SJCRH30 (cell line): ENCODE results near the gene TSPAN17. TPM values are rescaled to one million over a fixed set of nuclear protein-coding genes. Genes with fewer than 3 reads are reported as not detected.
"Not testable (repeated sequence)": the region's sequence is repeated elsewhere in the genome, so short reads cannot be mapped to it uniquely, and the experiment has no call there.

Experiments
- DNase-seq, 2 experiments: peaks; one replicate each; pipeline ENCODE4 v3.0.0-alpha.2; 2015 to 2020
- H3K27ac ChIP-seq: fragments of 250-450 bp; sonication (Bioruptor Pico); 2 replicates; pipeline ENCODE4 v1.5.1; 2020; ENCODE audit warnings: mild to moderate bottlenecking, moderate library complexity
- H3K27me3 ChIP-seq: fragments of 250-450 bp; sonication (Bioruptor Pico); 2 replicates; pipeline ENCODE4 v1.5.1; 2020; ENCODE audit warnings: mild to moderate bottlenecking, moderate library complexity
- H3K36me3 ChIP-seq: fragments of 250-450 bp; sonication (Bioruptor Pico); 2 replicates; pipeline ENCODE4 v1.5.1; 2020; ENCODE audit warnings: mild to moderate bottlenecking, moderate library complexity
- H3K4me1 ChIP-seq: fragments of 250-450 bp; sonication (Bioruptor Pico); 2 replicates; pipeline ENCODE4 v1.5.1; 2020; ENCODE audit warnings: mild to moderate bottlenecking, moderate library complexity
- H3K4me3 ChIP-seq: fragments of 250-450 bp; sonication (Bioruptor Pico); 2 replicates; pipeline ENCODE4 v1.5.1; 2020; ENCODE audit warnings: mild to moderate bottlenecking, moderate library complexity
- H3K9me3 ChIP-seq: fragments of 250-450 bp; sonication (Bioruptor Pico); replicated peaks from 2 replicates; pipeline ENCODE4 v1.5.1; 2020; ENCODE audit warnings: mild to moderate bottlenecking, moderate library complexity
- total RNA-seq: library from RNA; depleted of rRNA; stranded (reverse); fragments of >200 nt; shearing (Covaris generic); gene quantifications from 2 replicates; pipeline ENCODE4 v1.2.3, GENCODE V29; 2014; rRNA removed

The TSPAN17 gene, protein sequence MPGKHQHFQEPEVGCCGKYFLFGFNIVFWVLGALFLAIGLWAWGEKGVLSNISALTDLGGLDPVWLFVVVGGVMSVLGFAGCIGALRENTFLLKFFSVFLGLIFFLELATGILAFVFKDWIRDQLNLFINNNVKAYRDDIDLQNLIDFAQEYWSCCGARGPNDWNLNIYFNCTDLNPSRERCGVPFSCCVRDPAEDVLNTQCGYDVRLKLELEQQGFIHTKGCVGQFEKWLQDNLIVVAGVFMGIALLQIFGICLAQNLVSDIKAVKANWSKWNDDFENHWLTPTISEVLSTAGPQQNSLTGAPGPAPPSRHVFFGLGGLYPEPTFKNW
- 25.3 and 26.5 TPM in 2 replicates for total RNA-seq

DNA sequence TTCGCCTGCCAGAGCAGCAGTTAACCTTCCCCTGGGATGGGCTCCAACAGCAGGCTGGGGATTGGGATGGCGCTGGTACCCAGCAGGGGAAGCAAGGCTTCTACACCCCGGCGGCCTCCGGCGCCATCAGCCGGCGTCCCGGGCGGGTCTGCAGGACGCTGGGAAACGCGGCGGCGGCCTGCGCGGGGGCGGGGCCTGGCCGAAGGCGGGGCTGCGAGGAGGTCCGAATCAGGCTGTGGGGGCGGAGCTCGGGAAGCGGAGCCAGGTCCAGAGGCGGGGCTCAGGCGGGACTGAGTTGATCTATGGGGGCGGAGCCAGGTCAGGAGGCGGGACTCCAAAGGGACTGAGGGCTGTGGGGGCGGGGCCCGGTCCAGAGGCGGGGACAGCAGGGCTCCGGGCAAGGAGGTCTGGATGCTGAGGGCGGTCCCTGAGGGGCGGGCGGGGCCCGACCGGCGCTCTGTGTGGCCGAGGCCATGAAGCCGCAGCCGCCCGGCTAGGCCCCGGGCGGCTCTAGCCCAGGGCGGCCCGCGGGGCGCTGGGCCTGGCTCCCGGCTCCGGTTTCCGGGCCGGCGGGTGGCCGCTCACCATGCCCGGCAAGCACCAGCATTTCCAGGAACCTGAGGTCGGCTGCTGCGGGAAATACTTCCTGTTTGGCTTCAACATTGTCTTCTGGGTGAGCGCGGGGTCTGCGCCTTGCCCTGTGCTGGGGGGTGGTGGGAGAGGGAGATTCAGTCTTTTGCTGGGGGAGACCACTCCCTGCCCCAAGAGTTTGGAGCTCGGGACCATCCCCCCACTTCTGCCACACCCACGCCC, at the start of gene TSPAN17:
TSPAN17 (plus strand) TSS at position 455 of the 813 bp plus-strand sequence; CDS start at position 587, 132 bp downstream.
- peaks cover 4% of the 10 kb centered on the region; the same call in 1 of the 2 replicates for H3K27me3 ChIP-seq
- peaks cover 3% of the 10 kb centered on the region; the same call in 1 of the 2 replicates for H3K4me1 ChIP-seq
- peak within 1 kb of the TSS; percentile 38; the same call in 1 of the 2 replicates for H3K27ac ChIP-seq
- no peaks in the 10 kb centered on the region for H3K9me3 ChIP-seq
- H3K4me3 ChIP-seq: peak within 1 kb of the TSS; percentile 69
- DNase-seq: peak; percentile 100
- H3K36me3 ChIP-seq: no peaks in the 10 kb centered on the region

DNA sequence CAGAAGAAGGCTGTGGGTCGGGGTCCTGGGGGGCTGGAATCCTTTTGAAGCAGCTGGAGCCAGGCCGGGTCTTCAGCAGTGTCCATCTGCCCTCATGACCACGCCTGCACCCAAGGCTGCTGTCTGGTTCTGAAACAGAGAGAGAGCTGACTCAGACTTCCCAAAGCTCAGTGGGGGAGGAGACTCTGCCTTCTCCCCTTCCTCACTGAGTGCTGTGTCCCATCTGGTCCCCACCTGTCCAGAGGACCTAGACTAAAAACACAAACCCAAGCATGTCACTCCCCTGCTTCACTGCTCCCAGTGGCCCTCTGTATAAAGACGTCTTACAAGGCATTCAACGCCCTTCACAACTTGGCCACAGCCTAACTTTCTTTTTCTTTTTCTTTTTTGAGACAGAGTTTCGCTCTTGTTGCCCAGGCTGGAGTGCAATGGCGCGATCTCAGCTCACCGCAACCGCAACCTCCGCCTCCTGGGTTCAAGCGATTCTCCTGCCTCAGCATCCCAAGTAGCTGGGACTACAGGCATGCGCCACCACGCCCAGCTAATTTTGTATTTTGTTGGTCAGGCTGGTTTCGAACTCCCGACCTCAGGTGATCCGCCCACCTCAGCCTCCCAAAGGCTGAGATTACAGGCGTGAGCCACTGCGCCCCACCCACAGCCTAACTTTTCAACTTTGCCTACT, 47.4 kb upstream of the TSPAN17 start:
- H3K27me3 ChIP-seq, H3K36me3 ChIP-seq, DNase-seq, H3K4me3 ChIP-seq, H3K4me1 ChIP-seq, H3K9me3 ChIP-seq, H3K27ac ChIP-seq: not testable (repeated sequence)

DNA sequence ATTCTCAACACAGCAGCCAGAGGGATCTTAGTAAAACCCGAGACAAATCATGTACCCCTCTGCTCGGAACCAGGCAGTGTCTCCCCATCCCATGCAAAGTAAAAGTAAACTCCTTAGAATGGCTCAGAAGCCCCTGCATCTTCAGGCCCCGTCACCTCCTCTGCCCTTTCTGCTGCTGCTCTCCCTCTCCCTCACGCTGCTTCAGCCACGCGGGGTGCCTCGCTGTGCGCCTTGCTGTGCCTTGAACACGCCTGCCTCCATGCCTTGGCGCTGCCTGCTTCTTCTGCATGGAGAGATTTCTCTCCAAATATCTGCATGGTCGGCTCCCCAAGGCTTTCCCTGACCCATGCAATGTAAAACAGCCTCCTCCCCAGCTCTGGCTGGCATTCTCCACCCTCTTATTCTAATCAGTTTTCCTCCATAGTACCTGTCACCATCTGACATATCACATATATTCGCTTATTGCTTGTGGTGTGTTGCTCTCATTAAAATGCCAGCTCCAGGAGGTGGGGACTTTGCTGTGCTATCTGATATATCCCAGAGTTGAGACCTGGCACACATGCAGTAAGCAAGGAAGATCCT, 45.3 kb upstream of the TSPAN17 start:
- Histone ChIP-seq H3K27me3 (no peaks in the 10 kb centered on the region), H3K4me3 (no peak overlapping the region), H3K27ac (no peak overlapping the region), H3K36me3 (no peaks in the 10 kb centered on the region), H3K9me3 (no peaks in the 10 kb centered on the region), H3K4me1 (0 out of 2 replicates have a peak, but pooled peaks cover 4% of the 10 kb centered on the region)
- DNase-seq: no peak

DNA sequence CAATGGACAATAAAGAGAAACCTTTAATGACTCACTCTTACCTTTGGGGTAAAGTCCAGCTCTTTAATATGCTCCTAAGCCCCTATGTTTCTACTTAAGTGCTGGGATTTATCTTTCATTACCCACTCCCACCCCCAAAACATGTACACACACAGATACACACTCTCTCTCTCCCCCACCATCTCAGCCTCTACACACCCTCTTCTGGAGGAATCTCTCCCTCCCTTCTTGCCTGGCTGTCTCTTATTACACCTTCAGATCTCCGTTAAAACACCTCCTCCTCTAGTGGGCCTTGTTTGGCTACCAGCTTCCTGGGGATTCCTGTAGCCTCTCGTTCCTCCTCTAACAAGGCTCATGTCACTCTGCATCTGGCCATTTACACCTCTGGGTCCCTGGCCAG, 44.2 kb upstream of the TSPAN17 start:
- Histone ChIP-seq H3K4me1 (0 out of 2 replicates have a peak, but pooled peaks cover 4% of the 10 kb centered on the region), H3K9me3 (no peaks in the 10 kb centered on the region), H3K36me3 (no peaks in the 10 kb centered on the region), H3K27me3 (no peaks in the 10 kb centered on the region), H3K4me3 (no peak overlapping the region), H3K27ac (no peak overlapping the region)
- no peak for DNase-seq

DNA sequence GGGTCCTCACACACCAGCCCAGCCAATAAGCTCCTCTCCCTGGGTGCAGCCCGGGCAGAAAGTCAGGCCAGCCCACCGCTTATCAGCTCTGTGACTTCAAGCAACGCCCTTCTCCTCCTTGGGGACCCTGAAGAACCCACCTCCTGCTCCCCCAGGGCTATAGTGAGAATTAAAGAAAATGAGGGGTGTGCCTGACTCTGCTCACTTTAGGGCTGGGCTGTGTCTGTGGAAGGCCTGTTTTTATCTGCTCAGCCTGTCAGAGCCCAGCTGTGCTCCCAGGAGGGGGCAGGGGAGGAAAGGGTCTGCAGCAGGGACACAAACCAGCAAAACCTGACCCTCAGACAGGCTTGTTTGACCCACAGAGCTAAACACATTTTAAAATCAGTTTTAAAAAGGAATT, 41.3 kb upstream of the TSPAN17 start:
- Histone ChIP-seq H3K4me3 (no peak overlapping the region), H3K9me3 (no peaks in the 10 kb centered on the region), H3K27me3 (no peaks in the 10 kb centered on the region), H3K4me1 (0 out of 2 replicates have a peak, but pooled peaks cover 4% of the 10 kb centered on the region), H3K27ac (no peak overlapping the region), H3K36me3 (no peaks in the 10 kb centered on the region)
- no peak for DNase-seq

DNA sequence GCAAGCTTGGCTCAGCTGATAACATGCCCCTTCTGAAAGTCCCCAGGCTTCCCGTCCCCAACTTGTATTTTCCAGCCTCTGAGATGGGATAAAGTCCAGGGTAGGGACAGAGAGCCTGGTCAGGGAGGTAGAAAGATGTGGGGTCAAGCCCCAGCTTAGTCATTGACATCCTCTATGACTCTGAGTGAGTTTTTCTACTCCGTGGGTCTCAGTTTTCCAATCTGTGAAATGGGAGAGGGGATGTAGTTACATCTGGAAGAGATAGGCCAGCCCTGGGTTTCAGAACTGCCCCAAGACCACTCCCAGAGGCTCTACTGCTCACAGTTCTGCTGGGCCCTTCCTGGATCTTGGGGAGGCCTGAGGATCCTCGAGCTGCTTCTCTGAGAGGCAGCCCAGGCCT, 40.4 kb upstream of the TSPAN17 start:
- Histone ChIP-seq H3K4me1 (0 out of 2 replicates have a peak, but pooled peaks cover 7% of the 10 kb centered on the region), H3K27ac (no peak overlapping the region), H3K27me3 (no peaks in the 10 kb centered on the region), H3K4me3 (no peak overlapping the region), H3K36me3 (no peaks in the 10 kb centered on the region), H3K9me3 (no peaks in the 10 kb centered on the region)
- no peak for DNase-seq

DNA sequence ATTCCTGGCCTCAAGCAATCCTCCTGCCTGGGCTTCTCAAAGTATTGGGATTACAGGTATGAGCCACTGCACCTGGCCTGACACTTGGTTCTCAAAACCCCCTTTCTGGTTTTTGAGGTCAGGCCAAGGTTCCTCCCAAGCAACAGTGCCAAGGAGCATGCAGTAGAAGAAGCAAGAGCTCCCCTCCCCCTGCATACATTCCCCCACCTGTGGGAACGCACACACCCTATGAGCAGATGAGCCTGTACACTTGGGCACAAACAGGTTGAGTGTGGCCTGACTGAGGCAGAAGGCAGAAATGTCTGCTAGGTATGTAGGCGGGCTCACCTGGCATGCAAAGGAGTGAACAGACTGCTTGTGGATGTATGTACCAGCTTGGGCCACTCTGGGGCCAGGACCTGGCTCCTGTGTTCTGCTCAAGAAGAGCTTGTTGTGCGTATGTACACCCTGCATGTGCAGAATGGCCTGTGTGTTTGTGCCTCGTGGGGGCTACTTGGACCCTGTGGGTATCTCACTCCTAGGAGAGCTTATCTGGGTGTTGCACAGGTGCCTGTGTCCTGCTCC, 39.1 kb upstream of the TSPAN17 start:
- Histone ChIP-seq H3K4me3 (no peak overlapping the region), H3K4me1 (peaks cover 7% of the 10 kb centered on the region; the same call in 1 of the 2 replicates), H3K27me3 (no peaks in the 10 kb centered on the region), H3K9me3 (no peaks in the 10 kb centered on the region), H3K36me3 (no peaks in the 10 kb centered on the region), H3K27ac (no peak overlapping the region)
- no peak for DNase-seq

DNA sequence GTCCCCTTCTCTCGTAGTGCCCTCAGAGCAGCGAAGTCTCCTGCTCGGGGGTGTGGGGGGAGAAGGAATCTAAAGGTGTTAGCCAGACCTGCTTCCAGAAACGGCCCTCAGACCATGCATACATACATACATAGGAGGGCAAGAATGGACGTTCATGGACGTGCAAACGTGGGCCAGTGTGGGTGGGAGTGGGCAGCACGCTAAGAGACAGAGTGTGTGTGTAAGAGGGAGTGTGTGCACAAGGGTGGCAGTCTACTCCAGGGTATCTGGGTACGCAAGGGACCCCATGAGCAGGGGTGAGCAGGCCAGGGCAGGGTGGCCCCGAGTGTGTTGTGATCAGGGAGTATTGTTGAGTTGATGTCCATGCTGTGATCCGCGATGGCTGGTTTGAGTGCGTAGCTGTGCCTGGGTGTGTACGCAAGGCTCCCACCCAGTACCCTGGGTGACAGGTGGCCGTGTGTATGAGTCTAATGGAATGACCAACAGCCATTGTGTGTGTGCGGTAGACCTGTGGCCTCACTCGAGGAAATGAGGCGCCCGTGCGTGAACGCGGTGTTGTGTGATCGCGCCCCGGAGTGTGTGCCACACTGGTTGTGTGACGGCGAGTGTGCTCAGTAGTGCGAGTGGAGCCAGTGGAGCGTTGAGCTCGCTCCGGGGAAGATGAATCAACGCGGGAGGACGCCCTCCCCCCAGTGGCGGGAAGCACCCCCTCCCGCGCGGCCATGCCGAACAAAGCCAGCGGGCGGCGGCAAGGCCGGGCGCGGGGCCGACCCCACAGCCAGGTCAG, 38.2 kb upstream of the TSPAN17 start:
- peak; percentile 19 to 21 for DNase-seq
- Histone ChIP-seq H3K27me3 (no peaks in the 10 kb centered on the region), H3K4me3 (peak overlapping the region; percentile 63), H3K4me1 (peaks cover 8% of the 10 kb centered on the region; the same call in 1 of the 2 replicates), H3K27ac (no peak overlapping the region), H3K9me3 (no peaks in the 10 kb centered on the region), H3K36me3 (no peaks in the 10 kb centered on the region)

DNA sequence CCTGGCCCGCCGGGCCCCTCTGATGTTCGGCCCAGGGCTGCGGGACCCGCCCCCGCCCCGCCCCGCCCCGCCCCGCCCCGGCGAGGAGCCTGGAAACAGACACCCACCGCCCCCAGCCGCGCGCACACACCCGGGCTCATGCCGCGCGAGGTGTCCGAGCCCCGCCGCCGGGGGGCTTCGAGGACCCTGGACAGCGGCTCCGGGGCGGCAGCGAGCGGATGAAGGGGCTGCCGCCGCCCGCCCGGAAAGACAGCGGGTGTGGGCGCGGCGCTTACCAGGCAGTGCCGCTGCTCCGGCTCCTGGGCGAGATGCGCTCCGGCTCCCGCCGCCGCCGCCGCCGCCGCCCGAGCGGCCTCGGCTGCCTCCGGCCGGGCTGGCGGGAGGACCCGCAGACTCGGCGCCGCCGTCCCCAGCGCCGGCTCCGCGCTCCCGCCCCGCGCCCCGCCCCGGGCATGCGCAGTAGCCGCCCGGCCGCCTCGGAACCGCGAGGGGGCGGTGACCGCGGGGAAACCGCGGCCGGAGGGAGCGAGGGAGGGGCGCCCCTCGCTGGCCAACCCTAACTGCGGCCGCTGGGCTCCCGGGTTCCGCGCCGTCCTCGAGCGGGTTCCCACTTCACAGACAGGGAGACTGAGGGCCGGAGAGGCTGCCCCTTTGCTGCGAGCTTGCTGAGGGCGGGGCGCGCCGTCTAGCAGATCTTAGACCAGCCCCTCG, 37.4 kb upstream of the TSPAN17 start, which contains the start of gene GPRIN1:
GPRIN1 (minus strand) TSS at position 433 of the 711 bp plus-strand sequence. CDS start 10,322 bp downstream, outside the sequence.
- DNase-seq: peak; percentile 68 to 77
- H3K27ac ChIP-seq: no peak within 1 kb of the TSS

DNA sequence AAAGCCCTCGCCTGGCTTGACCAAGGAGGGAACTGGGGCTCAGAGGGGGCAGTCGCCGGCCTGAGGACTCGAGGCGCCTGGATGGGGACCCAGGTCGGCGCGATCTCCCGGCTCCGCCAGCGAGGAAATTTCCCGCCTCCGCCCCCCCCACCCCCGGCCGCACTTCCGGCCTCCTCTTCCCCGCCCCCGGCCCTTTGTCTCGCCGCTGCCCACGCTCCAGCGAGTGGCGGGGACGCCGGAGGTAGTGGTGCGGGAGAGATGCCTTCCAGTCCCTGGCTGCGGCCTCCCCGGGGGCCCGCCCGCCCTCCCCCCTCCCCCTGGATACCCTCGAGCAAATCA, 36.9 kb upstream of the TSPAN17 start:
- Histone ChIP-seq H3K27ac (no peak overlapping the region), H3K4me3 (peak overlapping the region; percentile 63), H3K27me3 (no peaks in the 10 kb centered on the region), H3K4me1 (peaks cover 16% of the 10 kb centered on the region), H3K36me3 (no peaks in the 10 kb centered on the region), H3K9me3 (no peaks in the 10 kb centered on the region)
- DNase-seq: no peak

More for the DNA sequence above, 37.4 kb upstream of the TSPAN17 start, which contains the start of gene GPRIN1:
- peak within 1 kb of the TSS; percentile 63 for H3K4me3 ChIP-seq
- no peaks in the 10 kb centered on the region for H3K9me3 ChIP-seq
- no peaks in the 10 kb centered on the region for H3K27me3 ChIP-seq
- H3K36me3 ChIP-seq: no peaks in the 10 kb centered on the region
- peaks cover 14% of the 10 kb centered on the region; the same call in 1 of the 2 replicates for H3K4me1 ChIP-seq

DNA sequence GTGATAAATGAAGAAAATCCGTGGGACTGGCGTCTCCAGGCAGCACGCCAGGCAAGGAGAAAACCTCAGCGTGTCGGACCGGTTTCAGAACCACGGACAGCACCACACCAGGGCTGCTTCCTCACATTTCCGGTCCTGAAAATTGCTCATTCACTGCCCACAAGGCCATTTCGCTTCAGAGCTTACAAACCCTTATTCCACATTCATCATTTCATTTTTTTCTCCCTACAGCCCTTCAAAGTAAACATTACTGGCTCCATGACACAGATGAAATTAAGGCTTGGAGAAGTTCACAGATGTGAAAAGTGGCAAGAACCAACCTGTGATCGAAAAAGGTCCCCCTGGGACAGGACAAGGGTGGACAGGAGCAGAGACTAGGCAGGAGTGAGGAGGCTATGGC, 35.8 kb upstream of the TSPAN17 start:
- peak; percentile 79 to 86 for DNase-seq
- no peak overlapping the region for H3K4me3 ChIP-seq

DNA sequence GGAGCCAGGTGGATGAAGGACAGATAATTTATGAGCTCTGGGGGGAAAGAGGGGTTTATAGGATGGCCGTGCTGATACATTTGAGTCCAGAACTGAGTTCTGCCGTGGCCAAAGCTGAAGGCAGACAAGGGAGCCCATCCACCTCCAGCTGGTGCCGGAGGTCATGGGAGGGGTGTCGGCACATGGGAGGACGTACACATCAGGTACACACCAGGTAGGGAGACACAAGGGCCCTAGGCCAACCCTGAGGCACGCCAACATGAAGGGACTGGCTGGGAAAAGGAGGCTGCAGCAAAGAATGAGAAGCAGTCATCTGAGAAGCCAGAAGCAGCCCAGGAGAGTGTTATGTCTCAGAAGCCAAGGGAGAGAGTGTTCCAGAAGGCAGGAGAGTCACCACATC, 35.3 kb upstream of the TSPAN17 start:
- H3K36me3 ChIP-seq: no peaks in the 10 kb centered on the region
- DNase-seq: no peak
- H3K27ac ChIP-seq: no peak overlapping the region
- H3K4me3 ChIP-seq: no peak overlapping the region
- no peaks in the 10 kb centered on the region for H3K9me3 ChIP-seq
- H3K27me3 ChIP-seq: no peaks in the 10 kb centered on the region
- peaks cover 17% of the 10 kb centered on the region for H3K4me1 ChIP-seq

More for the DNA sequence above, 35.8 kb upstream of the TSPAN17 start:
- Histone ChIP-seq H3K9me3 (no peaks in the 10 kb centered on the region), H3K27me3 (no peaks in the 10 kb centered on the region), H3K4me1 (peaks cover 21% of the 10 kb centered on the region), H3K36me3 (no peaks in the 10 kb centered on the region), H3K27ac (no peak overlapping the region)

DNA sequence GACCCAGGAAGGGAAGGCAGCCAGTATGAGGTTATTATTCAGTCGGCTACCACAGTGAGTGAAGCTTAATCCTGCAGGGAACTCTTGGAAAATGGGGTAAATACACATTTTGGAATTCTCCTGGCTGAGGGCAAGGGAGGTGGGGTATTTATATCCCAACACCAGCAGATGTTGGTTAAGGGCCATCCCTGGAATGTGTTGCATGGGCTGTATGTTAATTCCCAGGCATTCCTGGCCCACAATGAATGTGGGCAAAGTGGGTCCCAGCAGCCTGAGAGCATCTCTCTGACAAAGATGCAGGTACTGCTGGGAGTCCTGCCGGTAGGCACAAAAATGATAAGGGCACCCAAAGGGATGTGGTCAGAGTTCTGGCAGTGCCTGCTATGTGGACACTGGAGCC, 34.4 kb upstream of the TSPAN17 start:
- Histone ChIP-seq H3K4me1 (peaks cover 17% of the 10 kb centered on the region), H3K36me3 (no peaks in the 10 kb centered on the region), H3K4me3 (no peak overlapping the region), H3K9me3 (no peaks in the 10 kb centered on the region), H3K27me3 (no peaks in the 10 kb centered on the region), H3K27ac (no peak overlapping the region)
- no peak for DNase-seq
